ENCODE results near the gene TRIM24.
A peak's percentile ranks its signal among the peaks of the same experiment; 100 is the strongest.
"Not testable (repeated sequence)": the region's sequence is repeated elsewhere in the genome, so short reads cannot be mapped to it uniquely, and the experiment has no call there.

TRIM24 gene

GRCh38 chr7:138460176-138460648, at the start of gene TRIM24:
TSS of gene TRIM24 (plus strand) at chr7:138460259. CDS start at chr7:138460549, 290 bp downstream.
- DNase-seq = peak; percentile 93 to 97

- not testable (repeated sequence) for DNase-seq
Measured at GRCh38 chr7:138412077-138412476, 48.0 kb upstream of the TRIM24 start.

- DNase-seq = not testable (repeated sequence)
Measured at GRCh38 chr7:138412921-138413320, 47.1 kb upstream of the TRIM24 start.

- DNase-seq = no peak
Measured at GRCh38 chr7:138417078-138417700, 42.9 kb upstream of the TRIM24 start.

GRCh38 chr7:138417764-138418163, 42.3 kb upstream of the TRIM24 start:
- no peak for DNase-seq

- DNase-seq = not testable (repeated sequence)
Measured at GRCh38 chr7:138418403-138418802, 41.7 kb upstream of the TRIM24 start.

- DNase-seq = no peak
Measured at GRCh38 chr7:138425026-138425425, 35.0 kb upstream of the TRIM24 start.

GRCh38 chr7:138429577-138430250, 30.3 kb upstream of the TRIM24 start:
- no peak for DNase-seq

- no peak for DNase-seq
Measured at GRCh38 chr7:138431517-138431916, 28.5 kb upstream of the TRIM24 start.

GRCh38 chr7:138433583-138434443, 26.2 kb upstream of the TRIM24 start:
- DNase-seq = no peak

- no peak for DNase-seq
Measured at GRCh38 chr7:138434597-138435019, 25.5 kb upstream of the TRIM24 start.

GRCh38 chr7:138435231-138435919, 24.7 kb upstream of the TRIM24 start:
- DNase-seq = no peak

GRCh38 chr7:138436388-138436787, 23.7 kb upstream of the TRIM24 start:
- DNase-seq = no peak

GRCh38 chr7:138440460-138440859, 19.6 kb upstream of the TRIM24 start:
- no peak for DNase-seq

- no peak for DNase-seq
Measured at GRCh38 chr7:138442822-138443221, 17.2 kb upstream of the TRIM24 start.

GRCh38 chr7:138449580-138449979, 10.5 kb upstream of the TRIM24 start:
- no peak for DNase-seq

- no peak for DNase-seq
Measured at GRCh38 chr7:138455609-138456008, 4.5 kb upstream of the TRIM24 start.

- DNase-seq = no peak
Measured at GRCh38 chr7:138456220-138456619, 3.8 kb upstream of the TRIM24 start.

- DNase-seq = no peak
Measured at GRCh38 chr7:138458576-138459412, 1.3 kb upstream of the TRIM24 start.

GRCh38 chr7:138459413-138460175, 465 bp upstream of the TRIM24 start:
- peak; percentile 93 to 97 for DNase-seq
